Psoas muscle (tissue), 8 donors: Measurements from ENCODE around the gene UTP4. TPM values are rescaled to one million over a fixed set of nuclear protein-coding genes. Genes with fewer than 3 reads are reported as not detected.

Source experiments
- ATAC-seq, 4 donors: fragments of 200-7000 bp; cut with Tn5 transposase; one replicate each; pipeline ENCODE4 v1.9.1; 2020; ENCODE audit warnings: moderate library complexity in 3 of 4, mild to moderate bottlenecking in 2 of 4
- DNase-seq, 2 donors: peaks; one replicate each; pipeline ENCODE4 v3.0.0-alpha.2; 2020
- H3K27ac ChIP-seq: fragments of 200-600 bp; one replicate; pipeline ENCODE4 v1.8.0; 2022
- H3K27me3 ChIP-seq, 3 donors: fragments of 200-600 bp in 1 of 3; one replicate each; pipeline versions ENCODE4 v1.6.1 to v1.8.0; 2013 to 2022; ENCODE audit warnings: low read length in 2 of 3, mild to moderate bottlenecking in 2 of 3, moderate library complexity in 1 of 3; ENCODE audit not compliant: insufficient read depth in 3 of 3
- H3K36me3 ChIP-seq, 2 donors: fragments of 200-600 bp in 1 of 2; one replicate each; pipeline versions ENCODE4 v1.6.1 to v1.8.0; 2013 to 2022; ENCODE audit warnings: low read depth in 1 of 2, mild to moderate bottlenecking in 1 of 2, moderate library complexity in 1 of 2; ENCODE audit not compliant: insufficient read depth in 1 of 2
- H3K4me1 ChIP-seq: fragments of 200-600 bp; one replicate; pipeline ENCODE4 v1.8.0; 2022
- H3K4me3 ChIP-seq: fragments of 200-600 bp; one replicate; pipeline ENCODE4 v1.8.0; 2022; ENCODE audit warnings: mild to moderate bottlenecking
- H3K9me3 ChIP-seq: fragments of 200-600 bp; one replicate; pipeline ENCODE4 v1.8.0; 2022
- WGBS, 3 donors: extraction: QIAGEN DNeasy Blood & Tissue Kit; methylation state at CpG; one replicate each; pipeline versions ENCODE4 v1.1.6 to v1.1.7; 2013; 5-methylcytosine and 5-hydroxymethylcytosine counted together
- intact Hi-C, 2 donors: fragments of 100-400 bp; cut with DNase I; formaldehyde crosslinking; loops; one replicate each; pipeline versions ENCODE4 v1.11.0 to v1.14.2; 2022
- polyA plus RNA-seq, 3 donors: library from polyadenylated mRNA; stranded (reverse); fragments of 200-250 nt; gene quantifications; one replicate each; pipeline ENCODE4 v1.2.3, GENCODE V29; 2013
- total RNA-seq, 4 donors: library from RNA; stranded (reverse); fragmentation: NEBNext Ultra II Directional in 2 of 4; extraction: Animal tissue kit (Norgen Biotek cat#: 25700) in 2 of 4; gene quantifications; one replicate each; pipeline versions ENCODE4 v1.2.1 to v1.2.4, GENCODE V29; 2021 to 2023
- TF ChIP-seq, protein P1 (sequence below): fragments of 200-600 bp; IDR thresholded peaks from one replicate; pipeline ENCODE4 v1.8.0; 2022; ENCODE audit warnings: antibody characterized with exemption
- donor health status: healthy with polysubstance abuse.
- donor health status: DM: no; HTN: no; CAD: no; lungs with moderate emphysema.
- donor health status: Bipolar disorder and iron deficiency.
- donor health status: healthy.
- donor health status: DM: yes; HTN: yes; CAD: no.
- donor health status: DM: no; HTN: no; CAD: no.
- donor health status: DM: no; HTN: no; CAD: no.
- donor health status: DM: yes; HTN: yes; CAD: no.

UTP4 gene
- total and polyA plus RNA-seq, 7 donors = 38.8 to 107 (median 73.8) TPM

DNA sequence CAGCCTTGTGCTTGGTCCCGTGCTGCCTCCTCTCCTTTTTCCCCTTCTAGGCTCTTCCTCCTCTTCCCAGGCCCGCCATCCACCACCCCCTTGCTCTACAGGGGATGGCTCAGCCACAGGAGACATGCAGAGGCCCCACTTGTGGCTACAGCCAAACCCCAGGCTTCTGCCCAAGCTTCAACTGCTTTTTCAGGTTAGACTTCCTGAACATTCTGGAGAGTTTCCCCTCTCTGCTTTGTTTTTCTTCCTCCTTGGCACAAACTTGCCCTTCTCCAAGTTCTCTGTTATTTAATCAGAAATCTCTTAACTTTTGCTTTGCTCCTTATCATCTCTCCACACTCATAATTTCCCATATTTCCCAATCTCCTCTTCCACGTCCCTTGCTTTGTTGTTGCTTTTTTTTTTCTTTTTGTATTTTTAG, 45.3 kb upstream of the UTP4 start:
- Histone ChIP-seq H3K36me3 (peaks cover 0 to 13% of the 10 kb centered on the region in 2 donors), H3K27me3 (no peaks in the 10 kb centered on the region), H3K4me3 (no peak overlapping the region), H3K27ac (no peak overlapping the region), H3K4me1 (no peaks in the 10 kb centered on the region), H3K9me3 (no peaks in the 10 kb centered on the region)
- ATAC-seq (no peak), DNase-seq (no peak)
- TF ChIP-seq, protein P1, sequence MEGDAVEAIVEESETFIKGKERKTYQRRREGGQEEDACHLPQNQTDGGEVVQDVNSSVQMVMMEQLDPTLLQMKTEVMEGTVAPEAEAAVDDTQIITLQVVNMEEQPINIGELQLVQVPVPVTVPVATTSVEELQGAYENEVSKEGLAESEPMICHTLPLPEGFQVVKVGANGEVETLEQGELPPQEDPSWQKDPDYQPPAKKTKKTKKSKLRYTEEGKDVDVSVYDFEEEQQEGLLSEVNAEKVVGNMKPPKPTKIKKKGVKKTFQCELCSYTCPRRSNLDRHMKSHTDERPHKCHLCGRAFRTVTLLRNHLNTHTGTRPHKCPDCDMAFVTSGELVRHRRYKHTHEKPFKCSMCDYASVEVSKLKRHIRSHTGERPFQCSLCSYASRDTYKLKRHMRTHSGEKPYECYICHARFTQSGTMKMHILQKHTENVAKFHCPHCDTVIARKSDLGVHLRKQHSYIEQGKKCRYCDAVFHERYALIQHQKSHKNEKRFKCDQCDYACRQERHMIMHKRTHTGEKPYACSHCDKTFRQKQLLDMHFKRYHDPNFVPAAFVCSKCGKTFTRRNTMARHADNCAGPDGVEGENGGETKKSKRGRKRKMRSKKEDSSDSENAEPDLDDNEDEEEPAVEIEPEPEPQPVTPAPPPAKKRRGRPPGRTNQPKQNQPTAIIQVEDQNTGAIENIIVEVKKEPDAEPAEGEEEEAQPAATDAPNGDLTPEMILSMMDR = no peak
- 62 to 73% (median 64%) methylated on average over 3 of the region's 3 CpGs for WGBS, 3 donors
- intact Hi-C loops = no loop called here

DNA sequence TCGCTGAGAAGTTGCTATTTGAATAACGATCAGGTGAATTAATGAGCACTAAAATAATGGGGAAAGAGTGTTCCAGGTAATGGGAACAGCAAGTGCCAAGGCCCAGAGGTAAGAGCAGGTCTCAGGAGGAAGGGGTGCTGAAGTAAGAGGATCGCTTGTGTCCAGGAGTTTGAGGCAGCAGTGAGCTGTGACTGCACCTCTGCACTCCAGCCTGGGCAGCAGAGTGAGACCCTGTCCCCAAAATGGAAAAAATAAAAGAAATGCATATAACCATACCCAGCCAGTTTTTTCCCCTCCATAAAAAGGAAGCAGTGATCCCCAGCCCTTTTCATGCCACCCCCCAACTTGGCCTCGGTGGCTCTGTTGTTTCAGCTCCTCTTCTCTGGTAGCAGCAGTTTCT, 43.8 kb upstream of the UTP4 start:
- intact Hi-C loops = no loop called here
- H3K4me1 ChIP-seq = peaks cover 3% of the 10 kb centered on the region
- peaks cover 0 to 7% of the 10 kb centered on the region in 2 donors for H3K36me3 ChIP-seq
- WGBS, 3 donors = 73 to 79% (median 73%) methylated on average over 4 of the region's 4 CpGs
- H3K9me3 ChIP-seq = no peaks in the 10 kb centered on the region
- TF ChIP-seq, protein P1 = no peak
- ATAC-seq (no peak), DNase-seq (no peak)
- no peaks in the 10 kb centered on the region for H3K27me3 ChIP-seq
- no peak overlapping the region for H3K27ac ChIP-seq
- no peak overlapping the region for H3K4me3 ChIP-seq

- TF ChIP-seq, protein P1 = no peak
- Histone ChIP-seq H3K27me3 (no peaks in the 10 kb centered on the region), H3K4me3 (no peak overlapping the region), H3K9me3 (no peaks in the 10 kb centered on the region), H3K27ac (no peak overlapping the region), H3K4me1 (peaks cover 3% of the 10 kb centered on the region), H3K36me3 (peaks cover 0 to 2% of the 10 kb centered on the region in 2 donors)
- ATAC-seq (peak in 2 of 4 donors; percentile 34 to 54), DNase-seq (no peak)
- 50 to 55% (median 52%) methylated on average over 16 of the region's 16 CpGs for WGBS, 3 donors
- intact Hi-C loops = no loop called here
Observed at GRCh38 chr16:69089091-69089910, 43.1 kb upstream of the UTP4 start.

DNA sequence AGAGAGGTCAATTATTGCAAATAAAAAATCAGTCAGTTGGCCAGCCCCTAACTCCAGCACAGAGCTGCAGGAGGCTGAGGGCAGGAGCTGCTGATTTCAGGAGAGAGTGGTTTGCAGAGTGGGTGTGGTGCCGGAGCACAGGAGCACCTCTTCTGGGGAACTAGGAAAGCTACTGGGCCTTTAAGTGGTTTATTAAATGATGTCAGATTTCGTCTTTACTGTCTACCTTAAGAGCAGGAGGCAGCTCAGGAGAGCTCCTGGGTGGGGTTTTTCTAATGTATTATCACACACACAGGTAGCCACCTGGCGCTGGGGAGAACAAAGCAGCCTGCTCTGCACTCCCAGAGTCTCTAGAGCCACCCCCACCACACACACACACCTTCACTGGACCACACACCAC, 38.5 kb upstream of the UTP4 start:
- Histone ChIP-seq H3K27me3 (no peaks in the 10 kb centered on the region), H3K36me3 (no peaks in the 10 kb centered on the region), H3K27ac (no peak overlapping the region), H3K4me1 (peaks cover 3% of the 10 kb centered on the region), H3K4me3 (no peak overlapping the region), H3K9me3 (no peaks in the 10 kb centered on the region)
- DNase-seq (no peak), ATAC-seq (no peak)
- TF ChIP-seq, protein P1 = no peak
- 67 to 75% (median 69%) methylated on average over 3 of the region's 3 CpGs for WGBS, 3 donors
- intact Hi-C loops = no loop called here

DNA sequence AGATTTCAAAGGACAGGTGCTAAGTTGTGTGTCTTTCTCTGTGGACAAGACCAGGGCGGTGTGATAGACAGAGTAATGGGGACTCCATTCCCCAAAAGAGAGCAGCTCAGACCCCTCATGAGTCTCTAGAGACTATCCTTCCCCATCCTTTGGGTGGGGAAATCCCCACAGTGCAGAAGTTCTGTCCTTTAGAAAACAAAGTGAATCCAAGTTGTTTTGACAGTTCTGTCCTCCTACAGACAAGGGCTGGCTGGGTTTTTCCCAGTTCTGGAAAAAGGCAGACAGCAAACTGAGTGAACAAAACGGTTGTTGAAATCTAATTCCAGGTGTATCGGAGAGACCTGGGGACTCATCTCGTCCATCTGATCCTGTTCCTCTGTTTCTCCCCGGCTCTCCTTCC, 37.9 kb upstream of the UTP4 start:
- intact Hi-C loops = no loop called here
- 61 to 66% (median 62%) methylated on average over 5 of the region's 5 CpGs for WGBS, 3 donors
- Histone ChIP-seq H3K4me1 (peaks cover 3% of the 10 kb centered on the region), H3K4me3 (no peak overlapping the region), H3K36me3 (no peaks in the 10 kb centered on the region), H3K27ac (no peak overlapping the region), H3K9me3 (no peaks in the 10 kb centered on the region), H3K27me3 (peaks cover 0 to 2% (median 0%) of the 10 kb centered on the region in 3 donors)
- DNase-seq (no peak), ATAC-seq (no peak)
- TF ChIP-seq, protein P1 = no peak
